Adipose tissue (tissue), 3 donors: ENCODE data around the gene PTPN5. TPM values are rescaled to one million over a fixed set of nuclear protein-coding genes. Genes with fewer than 3 reads are reported as not detected.

Experiments used
- H3K27ac ChIP-seq: one replicate; pipeline ENCODE4 v1.5.1; 2013; ENCODE audit warnings: low read depth, low read length
- WGBS, 3 donors: extraction: QIAGEN DNeasy Blood & Tissue Kit; methylation state at CpG; one replicate each; pipeline ENCODE4 v1.1.7; 2013; 5-methylcytosine and 5-hydroxymethylcytosine counted together
- polyA plus RNA-seq, 3 donors: library from polyadenylated mRNA; stranded (reverse); fragments of 200-250 nt; gene quantifications; one replicate each; pipeline ENCODE4 v1.2.3, GENCODE V29; 2013
- donor health status: healthy with polysubstance abuse.
- donor health status: Bipolar disorder and iron deficiency.
- donor health status: healthy.

The PTPN5 gene
- polyA plus RNA-seq, 3 donors = 0.16 to 1.8 (median 0.74) TPM

DNA sequence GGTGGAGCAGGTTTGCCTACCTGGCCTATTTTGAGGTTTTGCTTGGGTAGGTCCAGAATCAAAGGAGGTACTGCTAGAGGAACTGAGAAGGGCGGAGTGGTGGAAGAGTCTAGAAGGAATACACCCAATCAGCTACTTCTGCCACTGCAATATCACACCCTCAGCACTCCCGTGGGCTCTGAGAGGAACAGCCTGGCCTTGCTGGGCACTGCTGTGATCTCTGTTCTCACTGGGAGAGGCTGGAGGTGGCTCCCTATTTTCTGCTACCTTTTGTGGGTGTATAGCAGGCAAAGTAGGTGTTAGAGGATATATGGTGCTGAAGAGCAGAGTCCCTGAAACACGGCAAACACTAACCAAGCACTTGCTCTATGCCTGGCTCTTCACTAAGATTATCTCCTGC, 40.7 kb downstream of the PTPN5 start:
- 69 to 77% (median 70%) methylated on average over 3 of the region's 3 CpGs for WGBS, 3 donors

DNA sequence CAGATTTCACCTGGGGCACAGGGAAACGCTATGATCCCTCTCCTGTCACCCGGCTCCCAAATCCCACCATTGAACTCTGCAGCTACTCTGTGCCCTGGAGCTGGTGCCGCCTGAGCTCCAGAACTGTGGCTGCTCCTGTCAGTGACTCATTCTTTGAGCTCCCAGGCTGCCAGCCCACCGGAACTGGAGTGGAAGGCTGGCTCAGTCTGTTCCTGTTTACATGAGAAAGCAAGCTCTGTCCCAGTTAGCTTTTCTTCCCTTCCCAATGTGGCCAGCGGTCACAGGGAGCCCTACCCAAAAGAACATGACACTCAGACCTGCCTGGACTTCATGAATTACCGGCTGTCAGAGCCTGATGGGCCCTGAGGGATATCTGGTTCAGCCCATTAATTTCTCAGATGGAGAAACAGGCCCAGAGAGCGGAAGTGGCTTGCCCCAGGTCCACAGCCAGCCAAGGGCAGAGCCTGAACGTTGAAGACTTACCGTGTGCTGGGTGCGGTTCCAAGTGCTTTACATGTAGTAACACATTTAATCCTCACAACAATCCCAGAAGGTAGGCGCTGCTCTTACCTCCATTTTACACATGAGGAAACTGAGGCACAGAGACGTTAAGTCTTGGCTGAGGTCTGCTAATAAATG, 41.8 kb downstream of the PTPN5 start:
- no peak overlapping the region for H3K27ac ChIP-seq
- WGBS, 3 donors = 62 to 65% (median 64%) methylated on average over 12 of the region's 12 CpGs

More for the DNA sequence above, 40.7 kb downstream of the PTPN5 start:
- no peak overlapping the region for H3K27ac ChIP-seq

DNA sequence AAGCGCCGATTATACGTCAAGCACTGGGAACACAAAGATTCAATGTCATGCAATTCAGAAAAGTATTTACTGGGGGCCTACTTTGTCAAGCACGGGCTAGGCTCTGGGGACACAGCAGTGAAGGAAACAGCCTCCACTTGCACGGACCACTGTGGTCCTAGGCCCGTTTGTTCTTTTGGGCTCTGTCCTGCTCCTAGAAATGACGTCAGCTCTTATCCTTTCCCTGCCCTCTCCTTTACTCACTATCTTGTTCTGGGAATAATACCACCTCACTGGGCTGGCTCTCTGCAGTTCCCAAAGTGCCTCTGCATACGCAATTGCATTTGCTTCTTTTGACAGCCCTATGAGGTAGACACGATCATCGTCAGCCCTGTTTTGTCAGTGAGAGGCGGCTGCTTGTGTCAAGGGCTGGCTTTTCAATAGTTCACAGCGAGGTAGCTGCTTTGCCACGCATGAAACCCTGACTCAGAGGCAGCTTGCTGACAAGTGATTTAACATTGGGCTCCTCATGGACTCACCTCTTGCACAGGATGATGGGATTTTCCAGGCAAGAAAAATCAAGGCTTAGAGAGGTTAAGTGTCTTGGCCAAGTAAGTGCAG, 42.7 kb downstream of the PTPN5 start:
- no peak overlapping the region for H3K27ac ChIP-seq
- 79 to 83% (median 82%) methylated on average over 13 of the region's 13 CpGs for WGBS, 3 donors

DNA sequence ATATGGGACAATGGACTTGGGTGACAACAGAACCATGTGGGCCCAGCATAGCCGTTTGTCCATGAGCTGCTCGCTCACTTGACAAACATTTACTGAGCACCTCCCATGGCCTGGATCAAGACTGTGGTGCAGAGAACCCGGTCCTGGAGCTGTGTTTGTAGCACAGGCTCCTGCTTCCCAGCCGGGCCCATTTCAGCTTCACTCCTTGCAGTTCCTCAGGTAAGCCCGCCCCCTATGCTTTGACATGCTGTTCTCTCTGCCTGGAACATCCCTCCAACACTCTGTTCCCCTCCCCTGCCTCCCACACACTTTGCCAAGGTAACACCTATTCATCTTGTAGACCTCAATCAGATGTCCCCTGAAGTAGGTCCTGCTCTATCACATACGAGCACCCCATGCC, 46.3 kb downstream of the PTPN5 start:
- H3K27ac ChIP-seq = no peak overlapping the region
- 75 to 86% (median 83%) methylated on average over 6 of the region's 6 CpGs for WGBS, 3 donors

DNA sequence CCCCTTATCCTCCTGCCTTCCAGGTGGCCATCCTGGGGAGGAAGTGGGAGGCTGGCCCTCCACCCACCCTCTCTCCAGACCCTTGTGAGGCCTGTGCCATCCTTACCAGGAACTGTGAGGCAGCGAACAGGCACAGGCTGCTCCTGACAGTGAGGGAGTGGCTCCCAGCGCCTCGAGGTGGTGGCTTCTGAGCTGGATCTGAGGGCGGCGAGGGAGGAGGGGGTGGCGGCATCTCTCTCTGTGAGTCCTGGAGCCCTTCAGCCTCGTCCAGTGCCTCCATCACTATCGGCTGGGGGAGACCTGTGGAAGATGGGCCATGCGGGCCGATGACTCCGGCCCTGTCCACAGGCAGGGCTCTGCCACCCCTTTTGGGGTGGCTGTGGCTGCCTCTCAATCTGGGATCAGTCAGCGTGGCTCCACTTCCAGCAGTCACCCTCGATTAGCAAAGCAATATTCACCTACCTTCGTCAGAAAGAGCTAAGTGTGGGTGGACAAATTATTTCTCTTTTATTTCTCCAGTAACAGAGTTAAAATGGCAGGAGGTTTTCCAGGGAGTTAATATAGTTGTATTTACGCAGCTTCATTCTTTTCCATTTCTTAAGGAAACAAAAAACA, 47.6 kb downstream of the PTPN5 start:
- 79 to 84% (median 81%) methylated on average over 15 of the region's 15 CpGs for WGBS, 3 donors
- H3K27ac ChIP-seq = no peak overlapping the region

DNA sequence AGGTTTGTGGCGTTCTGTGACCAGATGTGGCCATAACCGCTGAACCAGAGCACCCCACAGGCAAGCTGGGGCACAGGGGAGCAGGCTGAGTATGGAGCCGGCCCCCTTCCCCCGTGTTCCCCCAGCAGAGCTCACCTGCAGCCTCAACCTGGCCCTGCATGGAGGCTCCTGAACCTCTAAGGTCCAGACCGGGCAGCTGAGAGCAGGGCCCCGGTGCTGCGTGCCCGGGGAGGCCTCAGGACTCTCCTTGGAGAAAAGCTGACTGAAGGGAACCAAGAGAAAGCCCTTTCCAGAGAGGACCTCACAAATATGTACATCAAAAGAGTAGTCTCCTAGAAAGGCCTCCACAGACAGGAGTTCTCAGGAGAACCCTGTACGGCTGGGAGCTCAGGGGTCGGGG, 48.2 kb downstream of the PTPN5 start:
- no peak overlapping the region for H3K27ac ChIP-seq
- WGBS, 3 donors = 85 to 92% (median 90%) methylated on average over 10 of the region's 10 CpGs

DNA sequence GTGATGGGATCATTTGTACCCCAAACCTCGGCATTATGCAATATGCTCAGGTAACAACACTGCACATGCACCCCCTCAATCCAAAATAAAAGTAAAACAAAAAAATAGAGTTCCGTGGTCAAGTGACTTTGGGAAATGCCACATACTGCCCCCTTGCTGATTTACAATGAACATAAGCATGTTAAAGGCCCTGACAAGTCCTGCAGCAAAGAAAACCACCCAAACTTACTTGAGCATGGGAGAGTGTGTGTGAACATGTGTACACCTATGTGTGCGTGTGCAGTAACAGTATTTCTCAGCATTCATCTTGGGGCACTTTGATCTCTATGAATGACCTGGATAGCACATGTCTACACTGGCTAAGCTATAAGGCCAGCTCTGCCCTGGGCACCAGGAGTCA, 49.8 kb downstream of the PTPN5 start:
- no peak overlapping the region for H3K27ac ChIP-seq
- WGBS, 3 donors = 85 to 88% (median 85%) methylated on average over 3 of the region's 3 CpGs

DNA sequence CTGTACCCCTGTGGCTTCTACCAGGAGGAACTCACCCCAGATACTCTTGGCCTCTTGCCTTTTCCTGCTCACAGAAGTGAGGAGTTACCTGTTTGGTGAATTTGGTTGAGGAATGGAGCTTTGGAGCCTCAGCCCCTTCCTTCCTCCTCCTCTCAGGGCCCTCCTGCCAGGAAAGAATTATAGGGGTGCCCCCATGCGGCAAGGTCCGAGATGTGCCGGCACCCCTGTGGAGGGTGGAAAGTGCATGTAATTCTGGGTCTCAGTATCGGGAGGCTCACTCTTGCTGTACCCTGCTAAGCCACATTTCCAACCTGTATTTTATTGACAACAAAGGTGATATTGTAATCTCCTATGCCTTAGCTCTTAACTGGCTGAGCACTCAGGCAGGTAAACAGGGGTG, 51.9 kb downstream of the PTPN5 start:
- 69 to 90% (median 69%) methylated on average over 4 of the region's 4 CpGs for WGBS, 3 donors
- no peak overlapping the region for H3K27ac ChIP-seq

DNA sequence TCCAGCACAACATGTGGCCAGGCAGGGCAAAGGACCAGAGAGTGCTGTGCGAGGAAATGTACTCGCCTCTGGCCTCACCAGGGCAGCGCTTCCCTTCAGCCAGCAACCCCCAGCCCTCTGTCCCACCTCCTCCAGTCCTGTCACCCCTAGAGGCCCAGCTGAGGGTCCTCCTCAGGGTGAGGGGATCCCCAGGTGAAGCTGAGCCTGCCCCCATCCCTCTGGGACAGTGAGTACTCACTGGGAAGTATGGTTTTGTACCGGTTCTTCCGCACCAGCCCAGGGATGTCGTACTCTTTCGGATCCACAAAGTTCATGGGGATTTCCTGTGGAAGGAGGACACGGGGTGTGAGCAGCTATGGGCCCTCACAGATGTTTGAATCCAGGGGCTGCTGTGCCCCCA, 54.0 kb downstream of the PTPN5 start:
- WGBS, 3 donors = 89 to 93% (median 93%) methylated on average over 8 of the region's 8 CpGs
- no peak overlapping the region for H3K27ac ChIP-seq

DNA sequence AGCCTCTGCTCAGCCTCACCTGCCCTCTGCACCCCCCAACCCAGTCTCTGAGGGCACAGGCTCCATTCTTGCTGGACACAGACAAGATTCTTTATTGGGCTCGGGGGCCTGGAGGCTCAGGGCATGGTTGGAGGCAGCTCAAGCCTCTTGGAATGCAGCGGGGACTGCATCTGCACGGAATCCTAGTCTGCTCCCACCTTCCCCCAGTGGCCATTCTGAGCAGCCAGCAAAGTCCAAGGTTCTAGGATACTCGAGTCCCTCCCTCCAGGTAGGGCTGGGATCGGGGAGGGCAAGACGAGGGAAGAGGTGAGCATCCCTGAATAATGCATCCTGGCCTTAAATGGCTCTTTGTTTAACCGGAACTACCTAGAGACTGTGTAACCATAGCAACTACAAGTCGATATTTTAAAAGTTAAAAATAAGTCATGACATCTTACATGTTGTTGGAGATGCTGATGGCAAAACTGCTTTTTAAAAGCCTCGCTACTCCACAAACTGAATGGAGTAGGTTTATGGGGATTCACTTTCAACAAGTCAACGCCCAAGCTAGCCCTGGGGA, 54.9 kb downstream of the PTPN5 start:
- no peak overlapping the region for H3K27ac ChIP-seq
- 51 to 66% (median 53%) methylated on average over 10 of the region's 10 CpGs for WGBS, 3 donors

DNA sequence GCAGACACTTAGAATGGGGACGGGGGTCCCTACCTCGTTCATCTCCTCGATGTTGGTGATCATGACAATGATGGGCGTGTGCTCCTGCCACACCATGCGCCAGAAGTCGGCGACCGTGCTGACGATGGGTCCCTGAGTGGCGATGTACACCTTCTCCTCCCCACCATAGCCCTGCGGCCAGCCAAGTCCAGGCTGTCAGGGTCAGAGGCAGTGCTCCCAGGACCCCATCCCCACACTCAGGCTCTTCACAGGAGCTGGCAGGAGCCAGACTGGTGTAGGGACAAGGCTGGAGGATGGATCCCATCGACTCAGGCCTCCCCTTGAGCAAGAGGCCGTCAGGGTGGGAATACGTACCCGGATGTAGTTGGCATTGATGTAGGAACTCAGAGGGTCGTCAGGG, 58.4 kb downstream of the PTPN5 start:
- H3K27ac ChIP-seq = no peak overlapping the region
- 79 to 87% (median 84%) methylated on average over 16 of the region's 16 CpGs for WGBS, 3 donors

DNA sequence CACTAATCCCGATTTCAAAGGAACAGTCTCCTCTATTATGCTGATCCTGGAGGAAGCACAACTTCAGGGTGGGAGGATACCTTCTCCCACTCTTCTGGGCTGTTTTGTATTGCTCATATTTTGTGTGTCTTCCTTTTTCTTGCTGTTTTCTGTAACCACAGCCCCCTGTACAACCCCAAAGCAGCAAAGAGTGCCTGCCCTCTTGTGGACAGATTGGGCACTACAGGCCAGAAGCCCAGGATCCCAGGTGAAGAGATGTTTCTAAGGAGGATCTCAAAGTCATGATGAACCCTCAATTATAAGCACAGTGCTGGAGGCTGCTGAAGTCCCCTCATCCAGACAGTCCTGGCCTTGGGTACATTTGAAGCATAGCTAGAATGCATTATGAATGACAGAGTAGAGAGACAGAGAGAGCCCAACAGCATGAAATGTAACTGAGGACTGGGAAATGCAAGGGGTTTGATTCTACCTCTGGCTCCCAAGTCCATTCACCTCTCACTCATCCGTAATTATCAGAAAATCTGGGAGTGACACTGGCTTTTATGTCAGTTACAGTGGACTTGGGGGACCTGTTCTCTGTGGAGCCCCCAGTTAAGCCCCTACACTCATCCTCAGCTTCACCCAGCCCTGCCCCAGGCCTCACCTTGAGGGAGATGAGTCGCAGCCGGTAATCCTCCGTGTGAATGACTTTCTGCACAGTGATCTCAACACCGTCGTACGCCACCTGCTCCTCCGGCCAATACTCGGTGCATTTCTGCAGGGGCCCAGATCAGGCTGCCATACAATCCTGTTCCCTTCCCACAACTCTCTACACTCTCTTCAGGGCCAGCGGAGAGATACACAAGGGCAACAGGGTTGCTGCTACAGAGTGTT, 59.4 kb downstream of the PTPN5 start:
- WGBS, 3 donors = 64 to 76% (median 74%) methylated on average over 11 of the region's 11 CpGs
- H3K27ac ChIP-seq = no peak overlapping the region

DNA sequence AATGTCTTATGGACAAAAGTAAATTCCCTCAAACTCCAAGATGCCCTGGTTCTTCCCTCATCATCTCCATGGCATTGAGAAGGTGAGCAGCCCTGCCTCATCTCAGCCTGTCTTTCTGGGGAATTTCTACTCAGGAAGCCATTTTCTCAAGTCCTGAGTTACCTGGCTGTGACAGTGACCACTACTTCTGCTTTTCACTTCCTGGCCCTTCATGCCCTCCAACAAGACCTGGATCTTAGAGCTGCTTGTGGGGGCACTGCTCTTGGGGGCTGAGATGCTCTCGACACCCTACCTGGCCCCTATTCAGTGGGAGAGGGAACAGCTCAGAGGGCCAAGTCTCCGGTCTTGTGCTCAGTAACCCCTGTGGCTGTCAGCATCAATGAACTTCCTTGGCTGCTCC, 60.2 kb downstream of the PTPN5 start:
- H3K27ac ChIP-seq = no peak overlapping the region
- WGBS, 3 donors = 74 to 89% (median 84%) methylated on average over 2 of the region's 2 CpGs

DNA sequence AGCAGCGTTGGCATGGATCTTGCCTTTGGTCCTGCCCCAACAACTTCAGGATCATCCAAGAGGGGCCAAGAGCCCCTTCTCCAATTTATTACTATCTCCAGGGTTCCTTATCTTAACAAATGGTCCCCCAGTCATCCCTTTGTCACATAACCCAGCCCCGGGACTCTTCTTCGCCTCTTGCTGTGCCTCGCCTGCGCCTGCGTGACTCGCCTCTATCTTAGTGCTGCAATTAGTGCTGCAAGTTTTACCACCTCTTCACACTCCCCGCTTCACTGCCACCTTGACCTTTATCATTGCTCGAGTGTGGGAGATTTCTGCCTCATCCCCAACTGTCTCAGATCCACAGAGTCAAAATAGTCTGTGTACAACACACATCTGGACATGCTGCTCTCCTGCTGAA, 61.6 kb downstream of the PTPN5 start:
- WGBS, 3 donors = 85 to 89% (median 89%) methylated on average over 9 of the region's 9 CpGs
- H3K27ac ChIP-seq = no peak overlapping the region

DNA sequence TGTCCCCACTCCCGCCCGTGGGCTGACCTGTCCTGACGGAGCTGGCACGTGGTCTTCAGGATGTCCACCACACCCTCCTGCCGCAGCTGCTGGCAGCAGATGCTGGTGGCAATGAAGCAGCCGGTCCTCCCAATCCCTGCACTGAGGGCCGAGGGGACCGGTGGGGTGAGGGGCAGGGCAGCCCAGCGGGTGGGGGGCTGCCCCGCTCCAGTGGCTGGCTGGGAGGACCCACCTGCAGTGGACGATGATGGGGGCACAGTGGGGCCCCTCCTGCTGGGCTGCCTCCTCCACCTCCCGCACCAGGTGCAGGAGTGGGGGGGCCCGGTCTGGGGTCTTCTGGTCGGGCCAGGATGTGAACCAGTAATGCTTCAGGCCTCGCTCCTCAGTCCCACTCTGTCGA, 62.2 kb downstream of the PTPN5 start:
- 83 to 91% (median 88%) methylated on average over 16 of the region's 16 CpGs for WGBS, 3 donors
- H3K27ac ChIP-seq = no peak overlapping the region

DNA sequence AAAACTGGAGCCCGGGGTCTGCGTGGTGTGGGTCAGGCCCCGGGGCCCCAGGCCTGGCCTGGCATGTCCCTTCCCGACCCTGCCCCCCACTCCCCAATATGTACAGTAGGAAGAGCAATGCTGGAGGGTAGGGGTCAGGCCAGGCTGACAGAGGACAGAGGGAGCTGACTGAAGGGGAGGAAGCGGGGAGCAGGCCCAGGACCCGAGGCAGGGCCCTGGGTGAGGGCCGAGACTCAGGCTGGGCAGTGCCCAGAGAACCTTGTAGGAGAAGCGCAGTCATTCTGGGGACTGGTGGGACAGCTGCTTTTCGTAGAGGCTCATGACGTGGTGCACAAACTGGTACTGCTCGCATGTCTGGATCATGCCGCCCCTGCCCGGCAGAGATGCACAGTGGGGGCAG, 62.9 kb downstream of the PTPN5 start:
- WGBS, 3 donors = 89 to 92% (median 91%) methylated on average over 13 of the region's 13 CpGs
- H3K27ac ChIP-seq = no peak overlapping the region

DNA sequence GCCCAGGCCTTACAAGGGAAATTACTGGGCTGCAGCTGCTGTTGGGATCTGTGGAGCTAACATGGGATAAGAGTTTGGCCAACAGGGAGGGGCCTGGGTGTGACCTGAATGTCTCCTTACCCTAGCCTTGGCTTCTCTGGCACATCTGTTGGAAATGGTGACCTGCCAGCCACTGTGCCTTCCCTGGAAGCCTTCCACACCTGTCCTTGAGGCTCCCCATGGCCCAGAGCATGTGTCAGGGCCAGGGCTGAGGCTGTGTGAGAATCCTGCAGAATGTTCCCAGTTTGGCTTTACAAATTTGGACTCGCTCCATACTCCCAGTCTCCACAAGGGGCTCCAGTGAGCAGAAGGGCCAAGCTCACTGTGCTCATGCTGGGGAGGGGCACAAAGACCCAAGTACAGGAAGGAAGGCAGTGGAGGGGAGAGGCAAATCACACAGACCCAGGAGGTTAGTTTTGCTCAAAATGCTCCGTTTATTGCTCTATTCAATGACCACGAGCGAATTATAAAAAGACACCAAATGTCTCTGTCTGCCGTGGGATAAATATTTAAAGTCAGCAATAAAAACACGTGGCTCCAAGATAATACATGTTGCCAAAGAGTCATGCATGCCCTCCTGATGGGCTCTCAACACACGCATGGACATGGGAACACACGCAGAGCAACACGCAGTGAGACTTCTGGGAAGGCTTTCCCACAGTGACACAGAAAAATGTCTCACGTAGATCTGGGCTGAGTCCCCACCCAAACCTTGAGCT, 63.9 kb downstream of the PTPN5 start:
- WGBS, 3 donors = 48 to 55% (median 48%) methylated on average over 10 of the region's 10 CpGs
- no peak overlapping the region for H3K27ac ChIP-seq

DNA sequence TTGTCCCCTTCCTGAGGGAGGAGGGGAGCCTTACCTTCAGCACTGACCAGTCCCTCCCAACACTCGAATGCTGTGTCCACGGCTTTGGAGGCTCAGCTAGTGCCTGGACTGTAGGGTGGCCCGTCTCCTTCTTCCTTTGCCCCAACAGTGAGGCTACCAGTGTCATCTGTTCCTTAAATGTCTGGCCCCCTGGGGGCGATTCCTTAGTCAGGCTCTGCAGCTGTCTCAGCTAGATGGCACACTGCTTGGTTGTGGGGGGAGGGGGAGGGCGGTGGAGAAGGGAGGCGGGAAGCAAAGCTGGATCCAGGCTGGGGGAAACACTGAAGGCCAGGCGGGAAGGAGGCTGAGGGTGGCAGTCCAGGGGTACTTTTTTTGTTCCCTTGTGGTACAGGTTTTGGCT, 65.6 kb downstream of the PTPN5 start, which contains the start of gene IGSF22:
IGSF22 (minus strand) TSS at position 149 of the 400 bp plus-strand sequence. CDS start 1,952 bp downstream, outside the sequence.
- WGBS, 3 donors = 61 to 74% (median 71%) methylated on average over 7 of the region's 7 CpGs

More for the DNA sequence above, 65.6 kb downstream of the PTPN5 start, which contains the start of gene IGSF22:
- no peak within 1 kb of the TSS for H3K27ac ChIP-seq
